HS-27A (cell line): ENCODE data around the gene TMC4.
"Not testable (repeated sequence)": the region's sequence is repeated elsewhere in the genome, so short reads cannot be mapped to it uniquely, and the experiment has no call there.

ENCODE experiments used
- DNase-seq: peaks from one replicate; pipeline ENCODE4 v3.0.0-alpha.2; 2012; ENCODE audit warnings: low read depth, missing footprints

The TMC4 gene

GRCh38 chr19:54203151-54203611 lies 30.2 kb upstream of the TMC4 start:
- no peak for DNase-seq

GRCh38 chr19:54201980-54202379 lies 29.0 kb upstream of the TMC4 start:
- DNase-seq, result no peak

GRCh38 chr19:54201172-54201701 lies 28.3 kb upstream of the TMC4 start:
- no peak for DNase-seq

- DNase-seq, result no peak
Measured at GRCh38 chr19:54199401-54199800, 26.4 kb upstream of the TMC4 start.

- no peak for DNase-seq
Measured at GRCh38 chr19:54197121-54197520, 24.2 kb upstream of the TMC4 start.

- no peak for DNase-seq
Measured at GRCh38 chr19:54196536-54196935, 23.6 kb upstream of the TMC4 start.

- DNase-seq, result not testable (repeated sequence)
Measured at GRCh38 chr19:54194463-54194862, 21.5 kb upstream of the TMC4 start.

GRCh38 chr19:54193011-54193410 lies 20.1 kb upstream of the TMC4 start:
- DNase-seq, result no peak

- DNase-seq, result no peak
Measured at GRCh38 chr19:54191811-54192453, 19.0 kb upstream of the TMC4 start.

- no peak for DNase-seq
Measured at GRCh38 chr19:54191011-54191810, 18.3 kb upstream of the TMC4 start, which contains the start of gene TSEN34. Gene TSEN34, plus strand, starts transcription at chr19:54191308. Its CDS starts 57 bp downstream, at chr19:54191365.

- DNase-seq, result peak; percentile 100
Measured at GRCh38 chr19:54190503-54191010, 17.6 kb upstream of the TMC4 start.

- peak; percentile 100 for DNase-seq
Measured at GRCh38 chr19:54189735-54190502, 17.0 kb upstream of the TMC4 start.

GRCh38 chr19:54189145-54189734 lies 16.3 kb upstream of the TMC4 start, which contains the start of gene MBOAT7:
Gene MBOAT7, minus strand, starts transcription at chr19:54189580. Its CDS starts 1,072 bp downstream, at chr19:54188508.
- DNase-seq, result no peak

- no peak for DNase-seq
Measured at GRCh38 chr19:54188215-54188871, 15.4 kb upstream of the TMC4 start.

- DNase-seq, result no peak
Measured at GRCh38 chr19:54186934-54187381, 14.0 kb upstream of the TMC4 start.

- DNase-seq, result no peak
Measured at GRCh38 chr19:54186351-54186750, 13.4 kb upstream of the TMC4 start.

- no peak for DNase-seq
Measured at GRCh38 chr19:54183431-54183830, 10.5 kb upstream of the TMC4 start.

GRCh38 chr19:54181894-54182293 lies 8.9 kb upstream of the TMC4 start:
- DNase-seq, result not testable (repeated sequence)

GRCh38 chr19:54180691-54181091 lies 7.7 kb upstream of the TMC4 start:
- DNase-seq, result no peak

GRCh38 chr19:54179921-54180461 lies 7.0 kb upstream of the TMC4 start:
- no peak for DNase-seq
